NT2/D1 (cell line): Measurements from ENCODE around the gene HOXD10.

Source experiments
- SUZ12 ChIP-seq: IDR thresholded peaks from 2 replicates; pipeline ENCODE4 v1.6.1; 2011; ENCODE audit not compliant: insufficient read length, insufficient read depth; ENCODE audit errors: extremely low read depth
- YY1 ChIP-seq: IDR thresholded peaks from 2 replicates; pipeline ENCODE4 v1.6.1; 2011; ENCODE audit not compliant: insufficient read length, insufficient read depth
- ZNF274 ChIP-seq: IDR thresholded peaks from 2 replicates; pipeline ENCODE4 v1.6.1; 2011; ENCODE audit warnings: mild to moderate bottlenecking, low read depth, low read length

DNA sequence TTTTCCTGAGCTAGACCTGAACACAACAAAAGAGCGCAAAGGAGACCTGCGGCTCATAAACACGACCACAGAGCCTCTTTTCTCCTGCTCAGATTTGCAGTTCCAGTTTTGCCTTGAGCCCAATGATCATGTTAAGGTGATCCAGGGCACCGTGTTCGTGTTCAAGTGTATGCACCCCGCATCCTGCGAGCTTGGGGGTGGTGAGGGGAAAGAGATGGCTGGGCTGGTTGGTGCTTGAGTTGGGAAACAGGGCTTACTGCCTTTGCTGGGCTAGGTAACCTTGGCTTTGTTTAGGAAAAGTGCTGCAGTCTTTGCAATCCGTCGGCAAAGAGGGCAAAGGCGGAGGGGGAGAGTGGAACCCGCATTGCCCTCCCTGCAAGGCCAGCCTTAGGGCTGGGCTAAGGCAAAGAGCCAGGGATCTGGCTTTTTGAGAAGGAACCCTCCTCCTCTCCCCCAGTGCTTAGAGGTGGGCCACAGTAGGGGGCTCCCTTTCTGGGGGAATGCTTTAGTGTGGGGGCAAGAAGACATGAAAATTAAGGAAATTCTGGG lies 1.3 kb downstream of the HOXD10 start:
- no peak for TF ChIP-seq SUZ12
- TF ChIP-seq ZNF274: no peak
- no peak for TF ChIP-seq YY1
